HCT116 (cell line): ENCODE measurements around the gene NR2C2.

Source experiments
- EZH2 ChIP-seq: fragments of 200-600 bp; sonication (generic); IDR thresholded peaks from 2 replicates; pipeline ENCODE4 v1.6.1; 2017; ENCODE audit warnings: antibody characterized with exemption, mixed run types
- EZH2phosphoT487 ChIP-seq: fragments of 200-600 bp; IDR thresholded peaks from 2 replicates; pipeline ENCODE4 v1.6.1; 2018; ENCODE audit warnings: antibody characterized with exemption, borderline replicate concordance
- POLR2A ChIP-seq: IDR thresholded peaks from 2 replicates; pipeline ENCODE4 v1.7.0; 2011; ENCODE audit warnings: borderline replicate concordance; ENCODE audit not compliant: insufficient read depth, insufficient read length; ENCODE audit errors: extremely low read depth
- POLR2AphosphoS5 ChIP-seq: IDR thresholded peaks from 2 replicates; pipeline ENCODE4 v1.6.1; 2011; ENCODE audit warnings: mild to moderate bottlenecking, low read depth, low read length, moderate library complexity
- RAD21 ChIP-seq: IDR thresholded peaks from 2 replicates; pipeline ENCODE4 v1.6.1; 2012; ENCODE audit warnings: low read depth, mild to moderate bottlenecking
- SP1 ChIP-seq: IDR thresholded peaks from 2 replicates; pipeline ENCODE4 v1.6.1; 2012; ENCODE audit warnings: low read depth
- TF ChIP-seq, protein P1 (sequence below), 3 experiments: fragments of 200-600 bp in 1 of 3; sonication (generic) in 1 of 3; IDR thresholded peaks in 2 of 3; conservative IDR thresholded peaks in 1 of 3; 2 replicates each; pipeline ENCODE4 v1.5.1; 2012 to 2017; ENCODE audit warnings: low read depth in 2 of 3, low read length in 2 of 3, antibody characterized with exemption in 1 of 3, borderline replicate concordance in 1 of 3, control low read depth in 1 of 3, mild to moderate bottlenecking in 1 of 3, mixed read lengths in 1 of 3, mixed run types in 1 of 3, moderate library complexity in 1 of 3; ENCODE audit not compliant: insufficient read depth in 1 of 3

GRCh38 chr3:15089201-15089600 lies 141.8 kb downstream of the NR2C2 start:
- TF ChIP-seq, protein P1, sequence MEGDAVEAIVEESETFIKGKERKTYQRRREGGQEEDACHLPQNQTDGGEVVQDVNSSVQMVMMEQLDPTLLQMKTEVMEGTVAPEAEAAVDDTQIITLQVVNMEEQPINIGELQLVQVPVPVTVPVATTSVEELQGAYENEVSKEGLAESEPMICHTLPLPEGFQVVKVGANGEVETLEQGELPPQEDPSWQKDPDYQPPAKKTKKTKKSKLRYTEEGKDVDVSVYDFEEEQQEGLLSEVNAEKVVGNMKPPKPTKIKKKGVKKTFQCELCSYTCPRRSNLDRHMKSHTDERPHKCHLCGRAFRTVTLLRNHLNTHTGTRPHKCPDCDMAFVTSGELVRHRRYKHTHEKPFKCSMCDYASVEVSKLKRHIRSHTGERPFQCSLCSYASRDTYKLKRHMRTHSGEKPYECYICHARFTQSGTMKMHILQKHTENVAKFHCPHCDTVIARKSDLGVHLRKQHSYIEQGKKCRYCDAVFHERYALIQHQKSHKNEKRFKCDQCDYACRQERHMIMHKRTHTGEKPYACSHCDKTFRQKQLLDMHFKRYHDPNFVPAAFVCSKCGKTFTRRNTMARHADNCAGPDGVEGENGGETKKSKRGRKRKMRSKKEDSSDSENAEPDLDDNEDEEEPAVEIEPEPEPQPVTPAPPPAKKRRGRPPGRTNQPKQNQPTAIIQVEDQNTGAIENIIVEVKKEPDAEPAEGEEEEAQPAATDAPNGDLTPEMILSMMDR (IDR thresholded peaks at IDR 0.05 in 2 of 3, conservative IDR thresholded peaks at IDR 0.05 in 1 of 3; ENCODE audit: borderline replicate concordance in 1 of 3, insufficient read depth in 1 of 3, low read depth in 2 of 3, low read length in 2 of 3), result no peak
- TF ChIP-seq EZH2phosphoT487 (no peak), POLR2AphosphoS5 (no peak), EZH2 (no peak), RAD21 (no peak), POLR2A (no peak), SP1 (no peak)
